PC-9 (cell line): ENCODE data around the gene ASXL1.

Experiments
- EZH2 ChIP-seq: fragments of 200-600 bp; sonication (generic); IDR thresholded peaks from 2 replicates; pipeline ENCODE4 v1.8.0; 2017; ENCODE audit warnings: antibody characterized with exemption, low read depth
- TF ChIP-seq, protein P1 (sequence below): fragments of 200-600 bp; sonication (generic); conservative IDR thresholded peaks from 2 replicates; pipeline ENCODE4 v1.6.1; 2017; ENCODE audit warnings: mixed run types, antibody characterized with exemption, mild to moderate bottlenecking, moderate library complexity

DNA sequence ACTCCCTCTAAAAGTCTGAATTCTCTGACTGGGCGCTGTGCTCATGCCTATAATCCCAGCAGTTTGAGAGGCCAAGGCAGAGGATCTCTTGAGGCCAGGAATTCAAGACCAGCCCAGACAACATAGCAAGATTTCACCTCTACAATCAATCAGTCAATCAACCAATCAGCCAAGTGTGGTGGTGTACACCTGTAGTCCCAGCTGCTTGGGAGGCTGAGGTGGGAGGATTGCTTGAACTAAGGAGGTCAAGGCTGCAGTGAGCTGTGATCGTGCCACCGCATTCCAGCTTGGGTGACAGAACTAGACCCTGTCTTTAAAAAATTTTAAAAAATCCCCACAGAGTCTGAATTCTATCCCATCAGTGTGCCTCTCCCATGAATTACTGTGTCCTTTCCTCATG is 42.7 kb upstream of the ASXL1 start:
- TF ChIP-seq, protein P1, sequence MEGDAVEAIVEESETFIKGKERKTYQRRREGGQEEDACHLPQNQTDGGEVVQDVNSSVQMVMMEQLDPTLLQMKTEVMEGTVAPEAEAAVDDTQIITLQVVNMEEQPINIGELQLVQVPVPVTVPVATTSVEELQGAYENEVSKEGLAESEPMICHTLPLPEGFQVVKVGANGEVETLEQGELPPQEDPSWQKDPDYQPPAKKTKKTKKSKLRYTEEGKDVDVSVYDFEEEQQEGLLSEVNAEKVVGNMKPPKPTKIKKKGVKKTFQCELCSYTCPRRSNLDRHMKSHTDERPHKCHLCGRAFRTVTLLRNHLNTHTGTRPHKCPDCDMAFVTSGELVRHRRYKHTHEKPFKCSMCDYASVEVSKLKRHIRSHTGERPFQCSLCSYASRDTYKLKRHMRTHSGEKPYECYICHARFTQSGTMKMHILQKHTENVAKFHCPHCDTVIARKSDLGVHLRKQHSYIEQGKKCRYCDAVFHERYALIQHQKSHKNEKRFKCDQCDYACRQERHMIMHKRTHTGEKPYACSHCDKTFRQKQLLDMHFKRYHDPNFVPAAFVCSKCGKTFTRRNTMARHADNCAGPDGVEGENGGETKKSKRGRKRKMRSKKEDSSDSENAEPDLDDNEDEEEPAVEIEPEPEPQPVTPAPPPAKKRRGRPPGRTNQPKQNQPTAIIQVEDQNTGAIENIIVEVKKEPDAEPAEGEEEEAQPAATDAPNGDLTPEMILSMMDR = no peak
- no peak for TF ChIP-seq EZH2
